PFSK-1 (cell line): ENCODE measurements around the gene ALMS1.

Experiments
- FOXP2 ChIP-seq: optimal IDR thresholded peaks from 2 replicates; pipeline ENCODE3; 2011; ENCODE audit warnings: borderline replicate concordance, control low read depth, inconsistent platforms; ENCODE audit not compliant: insufficient read depth; ENCODE audit errors: extremely low read length, extremely low read depth
- POLR2AphosphoS5 ChIP-seq: IDR thresholded peaks from 2 replicates; pipeline ENCODE4 v1.6.1; 2012; ENCODE audit warnings: low read depth, mild to moderate bottlenecking, control low read depth, low read length, moderate library complexity
- SIN3A ChIP-seq: IDR thresholded peaks from 2 replicates; pipeline ENCODE4 v1.6.1; 2012; ENCODE audit warnings: mild to moderate bottlenecking, low read length, moderate library complexity, borderline replicate concordance; ENCODE audit not compliant: insufficient read depth
- TAF1 ChIP-seq: IDR thresholded peaks from 2 replicates; pipeline ENCODE4 v1.6.1; 2012; ENCODE audit warnings: low read length, control low read depth, borderline replicate concordance; ENCODE audit not compliant: insufficient read depth
- TF ChIP-seq, protein P1 (sequence below), 2 experiments: IDR thresholded peaks; 2 replicates each; pipeline versions ENCODE4 v1.6.1 to v1.8.0; 2011 to 2012; ENCODE audit warnings: low read depth in 2 of 2, low read length in 2 of 2, control low read depth in 1 of 2, inconsistent platforms in 1 of 2, mild to moderate bottlenecking in 1 of 2, moderate library complexity in 1 of 2; ENCODE audit not compliant: insufficient read depth in 1 of 2

ALMS1 gene

DNA sequence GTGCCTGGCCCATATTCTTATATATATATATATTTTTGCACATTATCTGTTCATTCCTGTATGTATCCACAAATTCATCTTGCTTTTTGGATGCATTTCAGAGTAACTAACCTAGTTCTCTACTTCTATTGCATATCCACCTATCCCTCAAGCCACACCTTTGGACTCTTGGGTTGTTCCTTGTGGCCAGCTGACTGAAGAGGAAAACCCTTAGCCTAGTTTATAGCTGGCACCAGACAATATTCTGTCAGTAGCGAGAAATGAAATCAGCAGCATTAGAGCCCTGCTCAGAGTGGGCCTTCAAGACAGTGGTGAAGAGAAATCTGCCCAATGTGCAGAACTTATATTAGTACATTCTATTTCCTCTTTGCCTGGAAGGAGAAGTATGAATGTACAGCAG, 19.6 kb upstream of the ALMS1 start:
- TF ChIP-seq POLR2AphosphoS5 (no peak), SIN3A (no peak), TAF1 (no peak), FOXP2 (no peak)
- TF ChIP-seq, protein P1, sequence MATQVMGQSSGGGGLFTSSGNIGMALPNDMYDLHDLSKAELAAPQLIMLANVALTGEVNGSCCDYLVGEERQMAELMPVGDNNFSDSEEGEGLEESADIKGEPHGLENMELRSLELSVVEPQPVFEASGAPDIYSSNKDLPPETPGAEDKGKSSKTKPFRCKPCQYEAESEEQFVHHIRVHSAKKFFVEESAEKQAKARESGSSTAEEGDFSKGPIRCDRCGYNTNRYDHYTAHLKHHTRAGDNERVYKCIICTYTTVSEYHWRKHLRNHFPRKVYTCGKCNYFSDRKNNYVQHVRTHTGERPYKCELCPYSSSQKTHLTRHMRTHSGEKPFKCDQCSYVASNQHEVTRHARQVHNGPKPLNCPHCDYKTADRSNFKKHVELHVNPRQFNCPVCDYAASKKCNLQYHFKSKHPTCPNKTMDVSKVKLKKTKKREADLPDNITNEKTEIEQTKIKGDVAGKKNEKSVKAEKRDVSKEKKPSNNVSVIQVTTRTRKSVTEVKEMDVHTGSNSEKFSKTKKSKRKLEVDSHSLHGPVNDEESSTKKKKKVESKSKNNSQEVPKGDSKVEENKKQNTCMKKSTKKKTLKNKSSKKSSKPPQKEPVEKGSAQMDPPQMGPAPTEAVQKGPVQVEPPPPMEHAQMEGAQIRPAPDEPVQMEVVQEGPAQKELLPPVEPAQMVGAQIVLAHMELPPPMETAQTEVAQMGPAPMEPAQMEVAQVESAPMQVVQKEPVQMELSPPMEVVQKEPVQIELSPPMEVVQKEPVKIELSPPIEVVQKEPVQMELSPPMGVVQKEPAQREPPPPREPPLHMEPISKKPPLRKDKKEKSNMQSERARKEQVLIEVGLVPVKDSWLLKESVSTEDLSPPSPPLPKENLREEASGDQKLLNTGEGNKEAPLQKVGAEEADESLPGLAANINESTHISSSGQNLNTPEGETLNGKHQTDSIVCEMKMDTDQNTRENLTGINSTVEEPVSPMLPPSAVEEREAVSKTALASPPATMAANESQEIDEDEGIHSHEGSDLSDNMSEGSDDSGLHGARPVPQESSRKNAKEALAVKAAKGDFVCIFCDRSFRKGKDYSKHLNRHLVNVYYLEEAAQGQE (IDR thresholded peaks at IDR 0.05; ENCODE audit: insufficient read depth in 1 of 2, low read depth in 2 of 2, low read length in 2 of 2): no peak

DNA sequence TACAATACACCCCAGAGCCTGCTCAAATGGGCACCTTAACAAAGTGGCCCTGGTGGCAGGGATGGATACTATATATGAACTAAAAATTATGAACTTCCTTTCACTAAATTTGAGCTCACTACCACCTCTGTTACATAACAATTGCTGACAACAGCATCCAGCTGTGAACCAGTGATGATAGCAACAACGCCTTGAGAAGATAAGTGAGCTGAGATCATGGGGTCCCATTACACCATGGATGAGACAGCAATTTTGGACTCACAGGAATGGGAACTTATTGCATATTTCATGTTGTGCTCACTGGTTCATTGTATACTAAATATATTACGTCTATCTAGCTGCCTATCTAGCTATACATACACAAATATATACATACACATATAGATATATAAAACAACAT, 16.9 kb upstream of the ALMS1 start:
- TF ChIP-seq, protein P1 (IDR thresholded peaks at IDR 0.05; ENCODE audit: insufficient read depth in 1 of 2, low read depth in 2 of 2, low read length in 2 of 2): no peak
- no peak for TF ChIP-seq FOXP2
- no peak for TF ChIP-seq POLR2AphosphoS5
- TF ChIP-seq TAF1: no peak
- no peak for TF ChIP-seq SIN3A

DNA sequence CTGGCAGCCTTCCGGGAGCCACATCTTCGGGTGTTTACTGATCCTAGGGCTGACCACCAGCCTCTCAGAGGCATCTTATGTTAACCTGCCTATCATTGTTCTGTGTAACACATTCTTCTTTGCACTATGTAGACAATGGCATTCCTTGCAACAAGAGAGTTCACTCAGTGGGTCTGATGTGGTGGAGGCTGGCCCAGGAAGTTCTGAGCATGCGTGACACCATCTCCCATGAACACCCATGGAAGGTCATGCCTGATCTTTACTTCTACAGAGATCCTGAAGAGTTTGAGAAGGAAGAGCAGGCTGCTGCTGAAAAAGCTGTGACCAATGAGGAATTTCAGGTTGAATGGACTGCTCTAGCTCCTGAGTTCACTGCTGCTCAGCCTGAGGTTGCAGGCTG, 15.3 kb upstream of the ALMS1 start:
- TF ChIP-seq, protein P1 (IDR thresholded peaks at IDR 0.05; ENCODE audit: insufficient read depth in 1 of 2, low read depth in 2 of 2, low read length in 2 of 2): no peak
- TF ChIP-seq SIN3A (no peak), FOXP2 (no peak), POLR2AphosphoS5 (no peak), TAF1 (no peak)

DNA sequence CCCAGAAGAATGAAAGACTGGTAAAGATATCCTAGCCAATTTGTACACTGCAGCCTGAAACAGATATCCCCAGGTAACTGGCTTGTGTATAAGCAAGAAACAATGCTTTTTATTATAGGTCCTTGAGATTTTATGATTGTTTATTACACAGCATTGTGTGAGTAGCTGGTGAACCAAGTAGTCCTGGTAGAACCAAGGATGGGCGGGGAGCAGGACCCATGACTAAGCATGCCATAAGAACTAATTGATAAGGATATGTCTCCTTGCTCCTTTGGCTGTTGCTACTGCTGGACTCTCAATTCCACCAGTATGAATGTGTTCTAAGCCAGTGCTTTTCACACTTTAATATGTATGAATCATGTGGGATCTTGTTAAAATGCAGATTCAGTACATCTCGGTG, 12.3 kb upstream of the ALMS1 start:
- TF ChIP-seq SIN3A: no peak
- TF ChIP-seq TAF1: no peak
- no peak for TF ChIP-seq POLR2AphosphoS5
- TF ChIP-seq FOXP2: no peak
- TF ChIP-seq, protein P1 (IDR thresholded peaks at IDR 0.05; ENCODE audit: insufficient read depth in 1 of 2, low read depth in 2 of 2, low read length in 2 of 2): no peak

DNA sequence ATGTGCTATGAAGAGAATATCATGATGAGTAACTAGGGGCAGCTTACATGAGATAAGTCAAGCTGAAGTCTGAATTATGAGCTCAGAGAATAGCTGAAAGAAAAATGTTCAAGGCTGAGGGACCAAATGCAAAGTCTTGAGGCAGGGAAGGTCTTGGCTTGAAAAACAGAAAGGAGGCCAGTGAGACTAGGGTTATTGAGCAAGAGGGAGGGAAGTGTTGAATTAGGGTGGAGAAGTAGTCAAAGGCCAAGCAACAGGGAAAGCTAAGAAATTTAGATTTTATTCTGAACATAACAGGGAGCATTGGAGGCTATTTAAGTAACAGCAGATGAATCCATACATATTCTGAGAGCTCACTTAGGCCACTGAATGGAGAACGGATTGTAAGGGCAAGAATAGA, 11.4 kb upstream of the ALMS1 start:
- TF ChIP-seq, protein P1 (IDR thresholded peaks at IDR 0.05; ENCODE audit: insufficient read depth in 1 of 2, low read depth in 2 of 2, low read length in 2 of 2): no peak
- TF ChIP-seq POLR2AphosphoS5 (no peak), FOXP2 (no peak), SIN3A (no peak), TAF1 (no peak)
